ENCODE results near the gene GDPD4. TPM values are rescaled to one million over a fixed set of nuclear protein-coding genes. Genes with fewer than 3 reads are reported as not detected.

The GDPD4 gene
- total and polyA plus RNA-seq, 2 of the 4 experiments (the other 2 are of a cell fraction), result not detected

DNA sequence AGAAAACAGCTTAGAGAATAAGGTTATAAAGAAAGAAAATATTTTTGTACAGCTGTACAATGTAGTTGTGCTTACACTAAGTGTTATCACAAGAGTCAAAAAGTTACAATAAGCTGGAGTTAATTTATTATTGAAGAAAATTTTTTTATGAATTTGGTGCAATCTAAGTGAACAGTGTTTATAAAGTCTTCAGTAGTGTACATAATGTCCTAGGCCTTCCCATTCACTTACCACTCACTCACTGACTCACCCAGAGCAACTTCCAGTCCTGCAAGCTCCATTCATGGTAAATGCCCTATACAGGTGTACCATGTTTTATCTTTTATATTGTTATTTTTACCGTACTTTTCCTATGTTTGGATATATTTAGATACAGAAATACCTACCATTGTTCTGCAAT lies 34.7 kb downstream of the GDPD4 start:
- no peak overlapping the region for H3K9ac ChIP-seq (ENCODE audit: low read depth, low read length)
- dilution Hi-C loops (cut with HindIII; ENCODE audit: low sequenced_read_pairs, unreplicated experiment), result no loop called here
- H3K4ac ChIP-seq (ENCODE audit: low read depth, low read length), result no peak overlapping the region
- H3K9me1 ChIP-seq (ENCODE audit: insufficient read depth, low read length), result peaks cover 7% of the 10 kb centered on the region
- H2AK5ac ChIP-seq (ENCODE audit: low read depth, low read length), result no peak overlapping the region; the same call in 1 of the 2 replicates
- no peaks in the 10 kb centered on the region for H4K20me1 ChIP-seq (ENCODE audit: insufficient read depth, low read length)
- H2AFZ ChIP-seq (replicated peaks; ENCODE audit: low read length, poor library complexity), result no peak overlapping the region
- no TSS peak for BruUV-seq (replicated peaks)
- H3K9me3 ChIP-seq (ENCODE audit: control insufficient read depth, insufficient read depth, low read length), result peaks cover 12% of the 10 kb centered on the region; the same call in 1 of the 2 replicates
- no peak overlapping the region for H3K56ac ChIP-seq (ENCODE audit: extremely low read depth, insufficient read depth, low read length)
- no peak overlapping the region for H3K4me2 ChIP-seq (ENCODE audit: low read depth, low read length)
- TF ChIP-seq, protein P1, sequence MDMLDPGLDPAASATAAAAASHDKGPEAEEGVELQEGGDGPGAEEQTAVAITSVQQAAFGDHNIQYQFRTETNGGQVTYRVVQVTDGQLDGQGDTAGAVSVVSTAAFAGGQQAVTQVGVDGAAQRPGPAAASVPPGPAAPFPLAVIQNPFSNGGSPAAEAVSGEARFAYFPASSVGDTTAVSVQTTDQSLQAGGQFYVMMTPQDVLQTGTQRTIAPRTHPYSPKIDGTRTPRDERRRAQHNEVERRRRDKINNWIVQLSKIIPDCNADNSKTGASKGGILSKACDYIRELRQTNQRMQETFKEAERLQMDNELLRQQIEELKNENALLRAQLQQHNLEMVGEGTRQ (IDR thresholded peaks at IDR 0.05; ENCODE audit: low read depth, low read length), result no peak
- TF ChIP-seq RFX5 (IDR thresholded peaks at IDR 0.05; ENCODE audit: low read depth, low read length), result no peak
- TF ChIP-seq MXI1 (IDR thresholded peaks at IDR 0.05; ENCODE audit: borderline replicate concordance, low read depth, low read length), result no peak
- no peak for TF ChIP-seq BHLHE40 (IDR thresholded peaks at IDR 0.05; ENCODE audit: low read depth, low read length)
- no peak for TF ChIP-seq FOS (IDR thresholded peaks at IDR 0.05; ENCODE audit: low read depth, low read length)
- TF ChIP-seq RAD21 (IDR thresholded peaks at IDR 0.05; ENCODE audit: low read length), result no peak
- TF ChIP-seq, protein P2, sequence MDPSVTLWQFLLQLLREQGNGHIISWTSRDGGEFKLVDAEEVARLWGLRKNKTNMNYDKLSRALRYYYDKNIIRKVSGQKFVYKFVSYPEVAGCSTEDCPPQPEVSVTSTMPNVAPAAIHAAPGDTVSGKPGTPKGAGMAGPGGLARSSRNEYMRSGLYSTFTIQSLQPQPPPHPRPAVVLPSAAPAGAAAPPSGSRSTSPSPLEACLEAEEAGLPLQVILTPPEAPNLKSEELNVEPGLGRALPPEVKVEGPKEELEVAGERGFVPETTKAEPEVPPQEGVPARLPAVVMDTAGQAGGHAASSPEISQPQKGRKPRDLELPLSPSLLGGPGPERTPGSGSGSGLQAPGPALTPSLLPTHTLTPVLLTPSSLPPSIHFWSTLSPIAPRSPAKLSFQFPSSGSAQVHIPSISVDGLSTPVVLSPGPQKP (IDR thresholded peaks at IDR 0.05; ENCODE audit: borderline replicate concordance, low read depth, low read length), result no peak
- TF ChIP-seq POLR2A (IDR thresholded peaks at IDR 0.05; ENCODE audit: low read depth, low read length), result no peak
- TF ChIP-seq RCOR1 (IDR thresholded peaks at IDR 0.05; ENCODE audit: insufficient replicate concordance, low read length), result no peak
- TF ChIP-seq MAFK (IDR thresholded peaks at IDR 0.05; ENCODE audit: low read depth, low read length), result no peak
- no peak for TF ChIP-seq CEBPB (IDR thresholded peaks at IDR 0.05; ENCODE audit: low read depth, low read length)
- TF ChIP-seq CHD1 (IDR thresholded peaks at IDR 0.05; ENCODE audit: low read depth, low read length), result no peak
- no peak for TF ChIP-seq SMC3 (IDR thresholded peaks at IDR 0.05; ENCODE audit: low read depth, low read length)
- TF ChIP-seq NFE2L2 (IDR thresholded peaks at IDR 0.05; ENCODE audit: low read depth, low read length), result no peak
- H3K4me3 ChIP-seq (ENCODE audit: insufficient read depth, low read depth, low read length), result no peak overlapping the region
- no peak overlapping the region for H2BK120ac ChIP-seq (ENCODE audit: low read depth, low read length)
- H3K23ac ChIP-seq (ENCODE audit: low read depth, low read length), result no peak overlapping the region
- H3K4me1 ChIP-seq (ENCODE audit: control insufficient read depth, insufficient read depth, low read length), result peaks cover 16% of the 10 kb centered on the region
- intact Hi-C loops (cut with micrococcal nuclease), result no loop called here
- no peak overlapping the region for H4K91ac ChIP-seq (ENCODE audit: insufficient read depth, low read depth, low read length)
- no peaks in the 10 kb centered on the region for H3K79me1 ChIP-seq (ENCODE audit: low read depth in 1 of 2, low read length in 2 of 2)
- ChIA-PET CTCF (no interaction called here), POLR2A (ENCODE audit: unreplicated experiment) (no interaction called here)
- DNase-seq, result peak; percentile 36
- no peak overlapping the region for H2AK9ac ChIP-seq (replicated peaks; ENCODE audit: low read depth, low read length, poor library complexity)
- H3K18ac ChIP-seq (ENCODE audit: low read depth, low read length), result no peak overlapping the region; the same call in 1 of the 2 replicates
- no CpG with 5 or more reads among the region's 1 CpG for WGBS, 2 experiments (ENCODE audit: extremely low coverage in 2 of 2, insufficient read length in 1 of 2)
- no peak overlapping the region; the same call in 1 of the 2 replicates for H2BK20ac ChIP-seq (ENCODE audit: low read depth, low read length)
- H4K5ac ChIP-seq (ENCODE audit: low read depth, low read length), result no peak overlapping the region
- H3K27me3 ChIP-seq (ENCODE audit: control insufficient read depth, insufficient read depth, low read length), result no peaks in the 10 kb centered on the region
- H2BK15ac ChIP-seq (ENCODE audit: low read depth, low read length), result peak overlapping the region; percentile 42; the same call in 1 of the 3 replicates
- no peak overlapping the region for H2BK5ac ChIP-seq (ENCODE audit: low read depth, low read length, poor library complexity, severe bottlenecking)
- H3K14ac ChIP-seq (replicated peaks; ENCODE audit: low read depth, low read length), result no peak overlapping the region
- no peak overlapping the region for H3K27ac ChIP-seq (ENCODE audit: insufficient read depth, low read length)
- H3K36me3 ChIP-seq (ENCODE audit: control insufficient read depth, insufficient read depth, low read length), result no peaks in the 10 kb centered on the region
- no peak overlapping the region for H4K8ac ChIP-seq (ENCODE audit: low read depth in 2 of 2, low read length in 2 of 2)
- no peak for ATAC-seq (ENCODE audit: low read depth)
- in situ Hi-C loops (cut with MboI; ENCODE audit: low sequenced_read_pairs), result no loop called here
